Testis (tissue), 3 donors: ENCODE data around the gene DUSP19. TPM values are rescaled to one million over a fixed set of nuclear protein-coding genes. Genes with fewer than 3 reads are reported as not detected.

Experiments
- DNase-seq: peaks from one replicate; pipeline ENCODE4 v3.0.0-alpha.2; 2019
- H3K27ac ChIP-seq, 2 donors: fragments of 200-600 bp; sonication (generic); one replicate each; pipeline ENCODE4 v1.5.1; 2019
- H3K27me3 ChIP-seq: fragments of 200-600 bp; sonication (generic); one replicate; pipeline ENCODE4 v1.5.1; 2019
- H3K36me3 ChIP-seq: fragments of 200-600 bp; sonication (generic); one replicate; pipeline ENCODE4 v1.5.1; 2017; ENCODE audit warnings: low read depth; ENCODE audit errors: missing control alignments
- H3K4me1 ChIP-seq: fragments of 200-600 bp; sonication (generic); one replicate; pipeline ENCODE4 v1.5.1; 2019
- H3K4me3 ChIP-seq, 2 donors: fragments of 200-600 bp; sonication (generic); one replicate each; pipeline ENCODE4 v1.5.1; 2017 to 2019
- H3K9me3 ChIP-seq: fragments of 200-600 bp; sonication (generic); one replicate; pipeline ENCODE4 v1.5.1; 2017
- CTCF ChIP-seq, 3 experiments: fragments of 450-650 bp in 2 of 3; fragments of 200-600 bp in 1 of 3; sonication (generic) in 1 of 3; IDR thresholded peaks; one replicate each; pipeline ENCODE4 v1.5.1; 2016 to 2019; ENCODE audit warnings: antibody characterized with exemption in 3 of 3, mild to moderate bottlenecking in 2 of 3, moderate library complexity in 1 of 3
- POLR2A ChIP-seq: fragments of 450-650 bp; IDR thresholded peaks from one replicate; pipeline ENCODE4 v1.6.1; 2017; ENCODE audit warnings: antibody characterized with exemption, mild to moderate bottlenecking, moderate library complexity
- WGBS, 2 donors: methylation state at CpG; one replicate each; pipeline ENCODE4 v1.1.5; 2018; 5-methylcytosine and 5-hydroxymethylcytosine counted together
- intact Hi-C: fragments of 100-400 bp; cut with DNase I; formaldehyde crosslinking; loops from one replicate; pipeline ENCODE4 v1.15.1; 2023; ENCODE audit warnings: low total_unique reads
- polyA plus RNA-seq: library from polyadenylated mRNA; stranded (reverse); fragments of 350-450 nt; fragmentation: Illumina TruSeq; extraction: RNeasy Lipid Tissue Mini Kit (QIAGEN cat#74804); gene quantifications from one replicate; pipeline ENCODE4 v1.2.3, GENCODE V29; 2014; ENCODE audit warnings: low read depth, low replicate concordance; ENCODE audit not compliant: insufficient read depth
- total RNA-seq, 2 donors: library from RNA; depleted of rRNA; stranded (reverse); fragments of >200 nt; gene quantifications; one replicate each; pipeline ENCODE4 v1.2.3, GENCODE V29; 2016

Gene DUSP19
- total and polyA plus RNA-seq, 3 donors from 2014 or later, result 3.8 to 4.5 (median 4.3) TPM

GRCh38 chr2:183057333-183057985 lies 21.1 kb upstream of the DUSP19 start:
- no peak for DNase-seq
- no peaks in the 10 kb centered on the region for H3K27me3 ChIP-seq
- no peaks in the 10 kb centered on the region for H3K36me3 ChIP-seq
- no peak overlapping the region for H3K27ac ChIP-seq
- intact Hi-C loops, result no loop called here
- WGBS, 2 donors, result 73 to 77% methylated on average over 3 of the region's 3 CpGs
- TF ChIP-seq POLR2A (no peak), CTCF (IDR thresholded peaks at IDR 0.05) (no peak)
- no peak overlapping the region for H3K4me3 ChIP-seq
- no peaks in the 10 kb centered on the region for H3K9me3 ChIP-seq
- H3K4me1 ChIP-seq, result no peaks in the 10 kb centered on the region

- H3K4me1 ChIP-seq, result no peaks in the 10 kb centered on the region
- WGBS, 2 donors, result 62 to 73% methylated on average over 1 of the region's 1 CpG
- intact Hi-C loops, result no loop called here
- no peaks in the 10 kb centered on the region for H3K9me3 ChIP-seq
- H3K27ac ChIP-seq, result no peak overlapping the region
- no peaks in the 10 kb centered on the region for H3K27me3 ChIP-seq
- no peak for DNase-seq
- no peaks in the 10 kb centered on the region for H3K36me3 ChIP-seq
- TF ChIP-seq CTCF (IDR thresholded peaks at IDR 0.05) (no peak), POLR2A (no peak)
- H3K4me3 ChIP-seq, result no peak overlapping the region
Observed at GRCh38 chr2:183059561-183059960, 19.0 kb upstream of the DUSP19 start.

- H3K4me1 ChIP-seq, result no peaks in the 10 kb centered on the region
- no peak for DNase-seq
- intact Hi-C loops, result no loop called here
- no peaks in the 10 kb centered on the region for H3K9me3 ChIP-seq
- WGBS, 2 donors, result 76 to 80% methylated on average over 14 of the region's 14 CpGs
- no peaks in the 10 kb centered on the region for H3K27me3 ChIP-seq
- no peak overlapping the region for H3K4me3 ChIP-seq
- TF ChIP-seq POLR2A (no peak), CTCF (IDR thresholded peaks at IDR 0.05) (no peak)
- no peak overlapping the region for H3K27ac ChIP-seq
- H3K36me3 ChIP-seq, result no peaks in the 10 kb centered on the region
Observed at GRCh38 chr2:183060571-183061231, 17.8 kb upstream of the DUSP19 start.

GRCh38 chr2:183063083-183063482 lies 15.5 kb upstream of the DUSP19 start:
- DNase-seq, result no peak
- no peak for TF ChIP-seq CTCF (IDR thresholded peaks at IDR 0.05)
- no peak for TF ChIP-seq POLR2A
- no peak overlapping the region for H3K4me3 ChIP-seq
- H3K9me3 ChIP-seq, result no peaks in the 10 kb centered on the region
- H3K27me3 ChIP-seq, result no peaks in the 10 kb centered on the region
- H3K4me1 ChIP-seq, result no peaks in the 10 kb centered on the region
- intact Hi-C loops, result no loop called here
- H3K36me3 ChIP-seq, result no peaks in the 10 kb centered on the region
- 48 to 62% methylated on average over 2 of the region's 2 CpGs for WGBS, 2 donors
- no peak overlapping the region for H3K27ac ChIP-seq

- intact Hi-C loops, result no loop called here
- H3K4me3 ChIP-seq, result no peak overlapping the region
- TF ChIP-seq CTCF (IDR thresholded peaks at IDR 0.05) (no peak), POLR2A (no peak)
- DNase-seq, result no peak
- WGBS, 2 donors, result 84 to 93% methylated on average over 3 of the region's 3 CpGs
- H3K4me1 ChIP-seq, result no peaks in the 10 kb centered on the region
- no peaks in the 10 kb centered on the region for H3K36me3 ChIP-seq
- H3K27ac ChIP-seq, result no peak overlapping the region
- H3K27me3 ChIP-seq, result no peaks in the 10 kb centered on the region
- H3K9me3 ChIP-seq, result no peaks in the 10 kb centered on the region
Observed at GRCh38 chr2:183068561-183068960, 10.0 kb upstream of the DUSP19 start.
